ENCODE results near the gene TARDBP. TPM values are rescaled to one million over a fixed set of nuclear protein-coding genes. Genes with fewer than 3 reads are reported as not detected.
A peak's percentile ranks its signal among the peaks of the same experiment; 100 is the strongest.

Gene TARDBP
- total and polyA plus RNA-seq, 2 donors (not counting 1 experiment from before 2014, with no cell fraction given), result 85.2 to 222 TPM

GRCh38 chr1:11037740-11038182 lies 25.3 kb downstream of the TARDBP start:
- H3K27me3 ChIP-seq (replicated peaks in 1 of 4; ENCODE audit: control extremely low read depth in 1 of 4, control insufficient read depth in 3 of 4, insufficient read depth in 4 of 4, low read length in 3 of 4), result peaks cover 0 to 13% (median 2%) of the 10 kb centered on the region in 4 experiments
- H3K4me3 Mint-ChIP-seq, result no peak overlapping the region
- H3K4me2 ChIP-seq (replicated peaks; ENCODE audit: low read depth, low read length, poor library complexity, severe bottlenecking), result no peak overlapping the region
- ATAC-seq (ENCODE audit: low read depth) (peak; percentile 98), DNase-seq (peak; percentile 90)
- POLR2A ChIA-PET, result interaction anchor here (0.7 to 1.3 kb wide), 2 partner anchors 23 to 324 kb away, joined by 3 to 6 read pairs; partner anchors contain the start of gene SRM
- H4K20me1 ChIP-seq (ENCODE audit: control insufficient read depth, insufficient read depth, low read length, poor library complexity, severe bottlenecking), result no peaks in the 10 kb centered on the region
- 0% methylated on average over 5 of the region's 8 CpGs for WGBS (ENCODE audit: insufficient coverage)
- H3K27ac Mint-ChIP-seq, result no peak overlapping the region
- no peak overlapping the region for H3K4me3 ChIP-seq (ENCODE audit: control extremely low read depth in 1 of 5, extremely low read depth in 1 of 5, insufficient read depth in 1 of 5, low read depth in 2 of 5, low read length in 4 of 5)
- no peak overlapping the region for H2AFZ ChIP-seq (ENCODE audit: insufficient read depth, low read depth, low read length, poor library complexity, severe bottlenecking)
- peaks cover 7% of the 10 kb centered on the region for H3K27me3 Mint-ChIP-seq
- no peaks in the 10 kb centered on the region for H3K9me3 Mint-ChIP-seq (ENCODE audit: insufficient read depth)
- peaks cover 0 to 3% of the 10 kb centered on the region in 2 donors for H3K4me1 ChIP-seq (ENCODE audit: control insufficient read depth in 2 of 2, insufficient read depth in 2 of 2, low read length in 2 of 2)
- CTCF ChIA-PET, result interaction anchor here (0.5 to 3.9 kb wide), 74 partner anchors 9 to 915 kb away, joined by 3 to 156 read pairs (median 5); partner anchors contain the start of genes AGTRAP, EXOSC10, FBXO6 and MASP2
- intact Hi-C loops (cut with micrococcal nuclease), result loop anchor here (1.0 to 5.0 kb wide), 5 partner anchors 62 to 857 kb away; partner anchors contain the start of gene EXOSC10
- no peaks in the 10 kb centered on the region for H3K9me3 ChIP-seq (ENCODE audit: control extremely low read depth in 1 of 3, control insufficient read depth in 2 of 3, insufficient read depth in 1 of 3, low read length in 2 of 3)
- TF ChIP-seq CTCF (IDR thresholded peaks at IDR 0.05) (peak; percentile 99), EZH2 (IDR thresholded peaks at IDR 0.05; ENCODE audit: borderline replicate concordance, insufficient read depth, low read depth, low read length, poor library complexity, severe bottlenecking) (no peak)
- no peak overlapping the region for H3K9ac ChIP-seq (ENCODE audit: low read length)
- no peaks in the 10 kb centered on the region for H3K36me3 ChIP-seq (replicated peaks in 1 of 2; ENCODE audit: control extremely low read depth in 1 of 2, control insufficient read depth in 1 of 2, extremely low read depth in 1 of 2, insufficient read depth in 2 of 2, low read length in 1 of 2)
- H3K27ac ChIP-seq (ENCODE audit: low read length in 2 of 2), result no peak overlapping the region
- no peaks in the 10 kb centered on the region for H3K79me2 ChIP-seq (ENCODE audit: control insufficient read depth, insufficient read depth, low read length)
- H3K4me1 Mint-ChIP-seq, result peaks cover 4% of the 10 kb centered on the region

- no peak overlapping the region for H3K27ac Mint-ChIP-seq
- intact Hi-C loops (cut with micrococcal nuclease), result loop anchor here (5.0 kb wide), 1 partner anchor 203 kb away; no protein-coding TSS in a partner anchor
- H3K4me1 ChIP-seq (ENCODE audit: control insufficient read depth in 2 of 2, insufficient read depth in 2 of 2, low read length in 2 of 2), result peaks cover 0 to 3% of the 10 kb centered on the region in 2 donors
- H3K27me3 Mint-ChIP-seq, result peaks cover 7% of the 10 kb centered on the region
- peaks cover 4% of the 10 kb centered on the region for H3K4me1 Mint-ChIP-seq
- H3K9ac ChIP-seq (ENCODE audit: low read length), result no peak overlapping the region
- H3K9me3 Mint-ChIP-seq (ENCODE audit: insufficient read depth), result no peaks in the 10 kb centered on the region
- 66% methylated on average over 2 of the region's 2 CpGs for WGBS (ENCODE audit: insufficient coverage)
- no peak for DNase-seq
- TF ChIP-seq CTCF (IDR thresholded peaks at IDR 0.05) (no peak), EZH2 (IDR thresholded peaks at IDR 0.05; ENCODE audit: borderline replicate concordance, insufficient read depth, low read depth, low read length, poor library complexity, severe bottlenecking) (no peak)
- no peaks in the 10 kb centered on the region for H3K36me3 ChIP-seq (replicated peaks in 1 of 2; ENCODE audit: control extremely low read depth in 1 of 2, control insufficient read depth in 1 of 2, extremely low read depth in 1 of 2, insufficient read depth in 2 of 2, low read length in 1 of 2)
- CTCF ChIA-PET, result interaction anchor here (0.6 to 3.9 kb wide), 6 partner anchors 21 to 1626 kb away, joined by 3 to 156 read pairs (median 14); partner anchors contain the start of genes EXOSC10, NPPA and SRM
- no peak overlapping the region for H3K4me3 Mint-ChIP-seq
- peaks cover 0 to 13% (median 2%) of the 10 kb centered on the region in 4 experiments for H3K27me3 ChIP-seq (replicated peaks in 1 of 4; ENCODE audit: control extremely low read depth in 1 of 4, control insufficient read depth in 3 of 4, insufficient read depth in 4 of 4, low read length in 3 of 4)
- H4K20me1 ChIP-seq (ENCODE audit: control insufficient read depth, insufficient read depth, low read length, poor library complexity, severe bottlenecking), result no peaks in the 10 kb centered on the region
- POLR2A ChIA-PET, result no interaction called here
- H3K9me3 ChIP-seq (ENCODE audit: control extremely low read depth in 1 of 3, control insufficient read depth in 2 of 3, insufficient read depth in 1 of 3, low read length in 2 of 3), result no peaks in the 10 kb centered on the region
- no peak for ATAC-seq (ENCODE audit: low read depth)
- H3K4me3 ChIP-seq (ENCODE audit: control extremely low read depth in 1 of 5, extremely low read depth in 1 of 5, insufficient read depth in 1 of 5, low read depth in 2 of 5, low read length in 4 of 5), result no peak overlapping the region
- H3K27ac ChIP-seq (ENCODE audit: low read length in 2 of 2), result no peak overlapping the region
- H2AFZ ChIP-seq (ENCODE audit: insufficient read depth, low read depth, low read length, poor library complexity, severe bottlenecking), result no peak overlapping the region
- H3K4me2 ChIP-seq (replicated peaks; ENCODE audit: low read depth, low read length, poor library complexity, severe bottlenecking), result no peak overlapping the region
- H3K79me2 ChIP-seq (ENCODE audit: control insufficient read depth, insufficient read depth, low read length), result no peaks in the 10 kb centered on the region
Measured at GRCh38 chr1:11039351-11040104, 27.1 kb downstream of the TARDBP start.
